Measurements from ENCODE around the gene SPACA9.

SPACA9 gene

DNA sequence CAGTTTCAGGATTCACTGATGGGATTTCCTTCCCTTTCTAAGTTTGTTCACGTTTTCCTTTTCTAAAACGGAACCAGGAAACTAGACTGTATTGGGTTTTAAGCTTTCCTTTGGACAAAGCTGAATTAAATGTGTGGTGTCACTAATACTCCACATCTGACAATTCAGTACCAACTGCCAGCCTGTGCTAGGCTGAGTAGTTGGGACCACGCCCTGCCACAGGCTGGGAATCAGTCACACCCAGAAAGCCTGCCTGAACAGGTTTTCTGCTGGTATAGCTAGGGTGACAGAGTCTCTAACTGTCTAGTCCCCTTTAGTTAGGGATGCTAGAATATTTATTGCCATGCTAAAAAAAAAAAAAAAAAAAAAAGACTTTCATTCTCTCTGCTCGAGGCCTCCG lies 15.6 kb downstream of the SPACA9 start:
- Histone ChIP-seq H3K27ac (no peak overlapping the region), H3K9ac (ENCODE audit: insufficient read length) (no peak overlapping the region), H3K4me3 (no peak overlapping the region), H3K9me3 (ENCODE audit: low read depth, low read length) (no peaks in the 10 kb centered on the region), H3K36me3 (ENCODE audit: insufficient read depth, low read length) (peaks cover 38% of the 10 kb centered on the region)
- TF ChIP-seq EZH2 (IDR thresholded peaks at IDR 0.05) (no peak), FOXP2 (optimal IDR thresholded peaks at IDR 0.05; ENCODE audit: control extremely low read depth, extremely low read length, insufficient read depth) (no peak), POLR2AphosphoS5 (IDR thresholded peaks at IDR 0.05; ENCODE audit: borderline replicate concordance, low read depth, low read length) (no peak)
- no peak for DNase-seq (ENCODE audit: low read depth, low spot score)

- TF ChIP-seq FOXP2 (optimal IDR thresholded peaks at IDR 0.05; ENCODE audit: control extremely low read depth, extremely low read length, insufficient read depth), result no peak
- no peak for TF ChIP-seq EZH2 (IDR thresholded peaks at IDR 0.05)
- no peak for TF ChIP-seq POLR2AphosphoS5 (IDR thresholded peaks at IDR 0.05; ENCODE audit: borderline replicate concordance, low read depth, low read length)
- DNase-seq (ENCODE audit: low read depth, low spot score), result no peak
- no peak overlapping the region for H3K4me3 ChIP-seq
- no peak overlapping the region for H3K9ac ChIP-seq (ENCODE audit: insufficient read length)
- no peak overlapping the region for H3K27ac ChIP-seq
- H3K36me3 ChIP-seq (ENCODE audit: insufficient read depth, low read length), result peaks cover 43% of the 10 kb centered on the region
- no peaks in the 10 kb centered on the region for H3K9me3 ChIP-seq (ENCODE audit: low read depth, low read length)
Measured at GRCh38 chr9:132894862-132895835, 16.5 kb downstream of the SPACA9 start.

DNA sequence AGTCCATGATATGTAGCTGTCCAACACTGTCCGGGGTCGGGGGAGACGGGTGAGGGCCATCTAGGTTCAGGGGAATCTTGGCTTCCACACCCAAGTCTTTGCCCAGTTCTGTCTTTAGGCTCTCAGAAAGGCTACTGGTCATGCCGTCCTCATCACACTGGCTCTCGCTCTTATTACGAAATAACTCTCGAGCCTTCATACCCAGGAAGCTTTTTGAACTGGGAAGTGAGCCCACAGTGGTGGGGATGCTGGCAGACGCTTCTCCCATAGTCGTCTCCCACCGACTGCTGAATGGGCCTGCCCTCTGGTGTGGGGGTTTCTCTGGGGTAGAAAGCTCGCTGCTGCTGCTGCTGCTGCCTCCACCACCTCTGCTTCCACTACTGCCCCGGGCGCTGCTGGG lies 17.6 kb downstream of the SPACA9 start:
- no peak overlapping the region for H3K4me3 ChIP-seq
- no peak for DNase-seq (ENCODE audit: low read depth, low spot score)
- H3K36me3 ChIP-seq (ENCODE audit: insufficient read depth, low read length), result peaks cover 54% of the 10 kb centered on the region
- H3K9me3 ChIP-seq (ENCODE audit: low read depth, low read length), result no peaks in the 10 kb centered on the region
- no peak overlapping the region for H3K9ac ChIP-seq (ENCODE audit: insufficient read length)
- no peak overlapping the region for H3K27ac ChIP-seq
- no peak for TF ChIP-seq FOXP2 (optimal IDR thresholded peaks at IDR 0.05; ENCODE audit: control extremely low read depth, extremely low read length, insufficient read depth)
- TF ChIP-seq EZH2 (IDR thresholded peaks at IDR 0.05), result no peak
- TF ChIP-seq POLR2AphosphoS5 (IDR thresholded peaks at IDR 0.05; ENCODE audit: borderline replicate concordance, low read depth, low read length), result no peak

DNA sequence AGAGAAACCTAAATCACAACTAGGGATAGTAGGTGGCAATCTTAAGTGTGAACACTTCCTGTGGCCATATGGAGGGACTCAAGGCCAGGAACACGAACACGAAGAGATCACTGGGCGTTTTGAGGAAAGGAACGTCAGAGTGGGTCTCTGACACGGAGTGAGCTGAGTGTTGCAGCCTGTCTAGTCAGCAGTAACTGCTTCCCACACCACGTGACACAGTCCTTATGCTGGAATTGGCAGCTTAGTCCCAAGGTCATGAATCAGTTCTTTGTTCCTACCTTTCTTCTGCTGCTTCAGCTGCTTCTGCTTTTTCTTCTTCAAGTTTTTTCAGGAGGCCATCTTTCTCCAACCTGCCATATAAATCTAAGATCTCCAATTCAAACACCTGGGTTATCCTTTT lies 18.2 kb downstream of the SPACA9 start:
- H3K36me3 ChIP-seq (ENCODE audit: insufficient read depth, low read length), result peaks cover 58% of the 10 kb centered on the region
- no peak overlapping the region for H3K27ac ChIP-seq
- DNase-seq (ENCODE audit: low read depth, low spot score), result no peak
- no peaks in the 10 kb centered on the region for H3K9me3 ChIP-seq (ENCODE audit: low read depth, low read length)
- H3K4me3 ChIP-seq, result no peak overlapping the region
- H3K9ac ChIP-seq (ENCODE audit: insufficient read length), result no peak overlapping the region
- TF ChIP-seq EZH2 (IDR thresholded peaks at IDR 0.05) (no peak), POLR2AphosphoS5 (IDR thresholded peaks at IDR 0.05; ENCODE audit: borderline replicate concordance, low read depth, low read length) (no peak), FOXP2 (optimal IDR thresholded peaks at IDR 0.05; ENCODE audit: control extremely low read depth, extremely low read length, insufficient read depth) (no peak)

GRCh38 chr9:132898051-132898450 lies 19.4 kb downstream of the SPACA9 start:
- Histone ChIP-seq H3K27ac (no peak overlapping the region), H3K4me3 (no peak overlapping the region), H3K9me3 (ENCODE audit: low read depth, low read length) (no peaks in the 10 kb centered on the region), H3K36me3 (ENCODE audit: insufficient read depth, low read length) (peaks cover 58% of the 10 kb centered on the region), H3K9ac (ENCODE audit: insufficient read length) (no peak overlapping the region)
- TF ChIP-seq POLR2AphosphoS5 (IDR thresholded peaks at IDR 0.05; ENCODE audit: borderline replicate concordance, low read depth, low read length) (no peak), FOXP2 (optimal IDR thresholded peaks at IDR 0.05; ENCODE audit: control extremely low read depth, extremely low read length, insufficient read depth) (no peak), EZH2 (IDR thresholded peaks at IDR 0.05) (no peak)
- DNase-seq (ENCODE audit: low read depth, low spot score), result no peak

DNA sequence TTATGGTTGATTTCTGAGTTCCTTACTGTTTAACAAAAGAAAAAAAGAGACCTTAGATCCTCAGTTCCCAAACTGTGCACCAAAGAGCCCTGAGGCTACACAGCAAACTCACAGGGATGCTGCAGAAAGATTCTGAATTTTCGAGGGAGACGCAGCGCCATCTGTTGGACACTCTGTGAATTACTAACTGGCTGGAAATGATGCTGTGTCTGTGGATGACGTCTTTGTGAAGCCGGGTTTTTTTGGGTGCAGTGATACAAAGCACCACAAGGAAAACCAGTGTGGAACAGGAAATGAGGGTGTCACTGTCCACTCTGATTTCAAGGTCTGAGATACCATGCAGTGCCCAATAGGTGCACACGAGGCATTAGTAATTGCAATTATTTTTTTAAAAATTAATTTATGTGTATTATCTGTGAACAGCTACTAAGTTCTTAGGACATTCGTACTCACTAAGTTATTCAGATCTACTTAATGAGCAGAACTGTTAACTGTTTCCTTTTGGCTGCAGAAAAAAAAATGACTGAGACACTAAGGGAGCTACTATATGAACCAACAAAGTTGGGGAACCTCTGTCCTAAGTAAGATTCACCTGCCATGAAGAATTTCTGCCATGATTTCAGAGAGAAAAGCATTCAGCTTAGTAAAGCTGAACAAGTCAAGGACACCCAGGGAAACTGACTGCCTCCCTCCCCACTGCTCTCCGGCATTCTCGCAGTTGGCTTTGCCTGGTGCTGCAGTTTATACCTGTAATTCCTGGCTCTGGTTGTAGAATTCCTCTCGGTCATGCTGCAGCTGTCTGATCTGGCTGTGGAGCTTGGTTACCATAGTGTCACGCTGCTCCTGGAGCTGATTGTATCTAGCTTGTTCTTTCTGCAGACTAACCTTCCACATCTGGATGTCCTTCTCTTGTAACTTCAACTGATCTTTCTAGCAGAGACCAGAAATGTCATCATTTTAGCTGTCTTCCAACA lies 23.4 kb downstream of the SPACA9 start:
- Histone ChIP-seq H3K36me3 (ENCODE audit: insufficient read depth, low read length) (peaks cover 49% of the 10 kb centered on the region), H3K27ac (no peak overlapping the region), H3K4me3 (no peak overlapping the region), H3K9ac (ENCODE audit: insufficient read length) (no peak overlapping the region), H3K9me3 (ENCODE audit: low read depth, low read length) (no peaks in the 10 kb centered on the region)
- TF ChIP-seq EZH2 (IDR thresholded peaks at IDR 0.05) (no peak), POLR2AphosphoS5 (IDR thresholded peaks at IDR 0.05; ENCODE audit: borderline replicate concordance, low read depth, low read length) (no peak), FOXP2 (optimal IDR thresholded peaks at IDR 0.05; ENCODE audit: control extremely low read depth, extremely low read length, insufficient read depth) (no peak)
- peak; percentile 47 for DNase-seq (ENCODE audit: low read depth, low spot score)

DNA sequence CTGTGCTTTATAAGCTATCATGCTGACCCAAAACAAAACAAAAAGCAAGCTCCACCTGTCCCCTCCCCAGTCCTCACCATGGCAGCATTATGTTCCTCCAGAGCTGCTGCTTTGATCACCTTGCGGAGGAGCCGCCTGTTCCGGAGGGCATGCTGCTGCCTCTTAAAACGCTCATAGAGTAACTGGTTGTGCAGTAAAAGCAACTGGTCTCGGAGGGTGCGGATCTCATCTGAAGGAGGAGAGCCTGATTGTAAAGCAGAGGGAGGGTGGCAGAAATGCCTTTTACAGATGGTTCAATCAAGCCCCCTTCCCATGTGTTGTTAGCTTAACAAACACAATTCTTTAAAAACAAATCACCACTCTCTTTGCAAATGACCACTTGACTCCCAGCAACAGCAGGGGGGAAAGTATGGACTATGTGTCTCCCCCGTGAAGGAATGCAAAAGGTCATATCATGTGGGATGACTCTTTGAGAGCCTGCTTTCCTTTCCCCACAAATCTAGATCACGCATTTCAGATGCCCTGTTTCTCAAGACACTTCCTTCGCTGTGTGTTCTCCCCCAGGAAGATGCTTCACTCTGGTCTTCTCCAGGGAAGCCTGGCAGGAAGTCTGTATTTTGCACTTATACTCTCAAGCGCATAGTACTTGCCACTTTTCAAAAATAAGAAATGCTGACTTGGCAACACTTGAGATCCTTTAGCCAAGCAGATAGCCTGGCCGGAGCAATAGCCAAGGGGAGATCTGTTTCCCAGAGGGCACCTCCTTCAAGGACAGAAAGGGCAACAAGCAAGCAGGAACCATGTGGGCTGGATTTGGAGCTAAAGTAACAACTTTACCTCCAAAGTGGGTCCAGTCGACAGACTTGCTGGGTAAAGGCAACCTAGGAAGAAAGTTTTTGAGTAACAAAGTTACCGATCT lies 25.1 kb downstream of the SPACA9 start:
- H3K9ac ChIP-seq (ENCODE audit: insufficient read length), result no peak overlapping the region
- TF ChIP-seq POLR2AphosphoS5 (IDR thresholded peaks at IDR 0.05; ENCODE audit: borderline replicate concordance, low read depth, low read length) (no peak), FOXP2 (optimal IDR thresholded peaks at IDR 0.05; ENCODE audit: control extremely low read depth, extremely low read length, insufficient read depth) (no peak), EZH2 (IDR thresholded peaks at IDR 0.05) (no peak)

More for the DNA sequence above, 25.1 kb downstream of the SPACA9 start:
- no peak for DNase-seq (ENCODE audit: low read depth, low spot score)
- H3K27ac ChIP-seq, result no peak overlapping the region
- peaks cover 36% of the 10 kb centered on the region for H3K36me3 ChIP-seq (ENCODE audit: insufficient read depth, low read length)
- no peak overlapping the region for H3K4me3 ChIP-seq
- H3K9me3 ChIP-seq (ENCODE audit: low read depth, low read length), result no peaks in the 10 kb centered on the region
